ENCODE measurements around the gene EME1. TPM values are rescaled to one million over a fixed set of nuclear protein-coding genes. Genes with fewer than 3 reads are reported as not detected.

Gene EME1
- 0.35 and 3.4 TPM in 2 replicates for total RNA-seq

GRCh38 chr17:50372758-50373556 lies at the start of gene EME1, which contains the start of gene MRPL27:
Gene EME1 (plus strand): TSS chr17:50373229. CDS start chr17:50375209, 1,980 bp downstream.
Gene MRPL27 (minus strand): TSS chr17:50373184. CDS start chr17:50373170, 14 bp downstream.

GRCh38 chr17:50345432-50346312 lies 27.4 kb upstream of the EME1 start, which contains the start of gene XYLT2:
Gene XYLT2 (plus strand): TSS chr17:50346126. CDS start chr17:50346141, 15 bp downstream.

GRCh38 chr17:50397111-50397918 lies 24.3 kb downstream of the EME1 start, which contains the start of gene LRRC59:
Gene LRRC59 (minus strand): TSS chr17:50397523. CDS start chr17:50397317, 206 bp downstream.

GRCh38 chr17:50425682-50426471 lies 52.8 kb downstream of the EME1 start, which contains the start of gene ACSF2:
Gene ACSF2 (plus strand): TSS chr17:50426218. CDS start chr17:50426262, 44 bp downstream.

Other genes starting within 250 kb of the EME1 start
- 1.4 and 3.2 TPM in 2 replicates for gene SAMD14, start 243.1 kb upstream of the EME1 start, total RNA-seq
- 39.2 and 46.4 TPM in 2 replicates for gene PPP1R9B, start 222.6 kb upstream of the EME1 start, total RNA-seq
- 0.26 and 0.47 TPM in 2 replicates for gene SGCA, start 207.2 kb upstream of the EME1 start, total RNA-seq
- gene COL1A1, start 171.6 kb upstream of the EME1 start, total RNA-seq = 5,508 and 7,896 TPM in 2 replicates
- gene TMEM92, start 98.8 kb upstream of the EME1 start, total RNA-seq = 0.09 TPM in 1 of 2 replicates, not detected in the other
- gene XYLT2, start 27.1 kb upstream of the EME1 start, total RNA-seq = 28.8 and 32.2 TPM in 2 replicates
- 46.5 and 59.5 TPM in 2 replicates for gene MRPL27, start within 50 bp of the EME1 start, total RNA-seq
- 84.1 and 150 TPM in 2 replicates for gene LRRC59, start 24.3 kb downstream of the EME1 start, total RNA-seq
- 26.7 and 40.0 TPM in 2 replicates for gene ACSF2, start 53.0 kb downstream of the EME1 start, total RNA-seq
- gene CHAD, start 95.7 kb downstream of the EME1 start, total RNA-seq = not detected in 2 replicates
- gene RSAD1, start 105.6 kb downstream of the EME1 start, total RNA-seq = 13.7 and 21.5 TPM in 2 replicates
- 0.09 and 0.23 TPM in 2 replicates for gene MYCBPAP, start 135.2 kb downstream of the EME1 start, total RNA-seq
- 0.23 and 0.51 TPM in 2 replicates for gene EPN3, start 159.5 kb downstream of the EME1 start, total RNA-seq
- 71.4 and 89.9 TPM in 2 replicates for gene SPATA20, start 173.9 kb downstream of the EME1 start, total RNA-seq
- gene CACNA1G, start 187.5 kb downstream of the EME1 start, total RNA-seq = 0.60 and 0.82 TPM in 2 replicates

Data from pericardium fibroblast (primary cell).